GM21717 (cell line): Measurements from ENCODE around the gene TPSAB1.
"Not testable (repeated sequence)": the region's sequence is repeated elsewhere in the genome, so short reads cannot be mapped to it uniquely, and the experiment has no call there.

ENCODE experiments used
- ATAC-seq: cut with Tn5 transposase; IDR thresholded peaks from one replicate; pipeline ENCODE4 v1.9.1; 2021; ENCODE audit warnings: mild to moderate bottlenecking, moderate library complexity; ENCODE audit not compliant: unreplicated experiment

Gene TPSAB1

DNA sequence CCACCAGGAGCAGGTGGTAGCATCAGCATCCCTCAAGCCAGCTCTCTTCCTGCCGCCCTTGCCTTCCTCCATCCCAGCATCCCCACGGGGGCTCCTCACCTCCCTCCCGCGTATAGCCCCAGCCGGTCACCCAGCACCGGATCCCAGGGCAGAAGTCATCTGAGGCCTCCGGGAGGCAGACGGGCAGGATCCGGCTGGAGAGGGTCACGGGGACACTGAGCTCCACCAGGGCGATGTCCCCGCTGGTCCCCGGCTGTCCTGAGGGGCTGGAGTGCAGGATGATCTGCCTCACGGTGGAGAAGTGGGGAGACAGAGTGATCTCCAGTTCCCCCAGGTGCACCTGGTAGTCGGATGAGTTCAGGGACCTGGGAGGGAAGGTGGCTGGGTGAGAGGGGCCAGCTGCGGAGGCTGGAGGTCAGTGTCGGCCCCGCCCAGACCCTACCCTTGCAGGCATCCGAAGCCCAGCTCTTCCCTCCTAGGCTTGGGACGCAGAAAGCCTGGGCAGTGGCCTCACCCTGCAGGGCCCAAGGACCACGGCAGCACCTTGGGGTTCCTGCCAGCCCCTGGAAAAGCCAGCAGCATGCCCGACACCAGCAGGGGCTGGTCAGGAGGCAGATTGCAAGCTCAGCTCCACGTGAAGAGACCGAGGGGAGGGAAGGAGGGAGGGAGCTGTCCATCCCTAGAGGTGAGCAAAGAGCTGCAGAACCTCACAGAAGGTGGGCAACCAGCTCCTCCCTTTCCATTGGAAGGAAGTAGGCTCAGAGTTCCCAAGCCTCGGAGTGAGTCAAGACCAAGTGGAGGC is 17.8 kb upstream of the TPSAB1 start:
- no peak for ATAC-seq

DNA sequence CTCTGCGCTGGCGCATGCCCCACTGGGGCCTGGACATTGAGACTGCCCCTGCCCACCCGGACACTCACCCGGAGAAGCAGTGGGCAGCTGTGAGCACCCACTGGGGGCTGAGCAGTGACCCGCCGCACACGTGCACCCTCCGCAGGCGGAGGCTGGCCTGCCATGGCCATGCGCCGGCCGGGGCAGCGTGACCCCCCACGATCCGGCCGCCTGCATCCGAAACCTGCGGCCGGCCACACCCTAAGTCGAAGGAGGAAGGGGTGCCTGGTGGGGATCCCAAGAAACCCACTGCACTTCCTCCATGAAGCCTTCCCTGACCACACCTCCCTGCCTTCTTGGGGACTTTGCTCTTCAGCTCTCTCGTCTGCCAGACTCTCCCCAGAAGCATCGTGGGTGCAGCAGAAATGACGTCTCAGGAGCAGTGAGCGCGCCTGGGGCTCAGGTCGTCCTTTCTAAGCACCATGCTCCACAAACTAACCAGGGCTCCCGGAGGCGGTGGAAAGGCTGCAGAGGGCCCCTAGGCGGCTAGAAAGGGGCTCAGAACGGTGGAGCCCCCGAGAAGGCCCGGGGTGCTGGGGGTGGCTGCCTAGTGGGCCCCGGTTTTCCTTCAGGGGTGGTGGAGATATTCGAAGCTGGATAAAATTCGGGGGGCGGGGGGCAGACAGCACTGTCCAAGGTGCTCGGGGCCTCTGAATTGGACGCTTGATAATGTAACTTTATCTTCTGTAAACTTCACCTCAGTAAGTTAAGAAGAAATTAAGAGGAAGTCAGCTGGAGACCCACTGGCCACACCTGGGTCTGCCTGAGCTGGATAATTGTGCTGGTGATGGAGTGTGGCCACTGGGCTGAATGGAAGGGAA is 16.9 kb upstream of the TPSAB1 start:
- ATAC-seq: no peak

DNA sequence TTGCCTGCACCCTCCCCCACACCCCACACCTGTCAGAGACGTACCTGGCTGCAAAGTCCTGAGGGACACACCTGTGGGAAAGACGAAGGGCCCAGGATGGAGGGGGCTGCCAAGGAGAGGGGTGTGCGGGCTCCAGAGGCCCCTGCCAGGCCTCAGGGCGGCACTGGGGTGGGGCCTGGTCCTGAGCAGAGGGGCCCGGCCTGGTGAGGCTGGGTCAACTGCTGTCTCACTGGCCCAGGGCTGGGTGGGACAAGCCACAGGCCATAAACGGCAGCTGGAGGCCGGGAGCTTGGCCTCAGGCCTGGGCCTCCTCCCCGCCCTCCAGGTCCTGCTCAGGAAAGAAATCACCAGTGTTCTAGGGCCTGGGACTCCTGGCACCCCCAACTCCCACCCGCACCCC is 15.9 kb upstream of the TPSAB1 start:
- ATAC-seq: no peak

DNA sequence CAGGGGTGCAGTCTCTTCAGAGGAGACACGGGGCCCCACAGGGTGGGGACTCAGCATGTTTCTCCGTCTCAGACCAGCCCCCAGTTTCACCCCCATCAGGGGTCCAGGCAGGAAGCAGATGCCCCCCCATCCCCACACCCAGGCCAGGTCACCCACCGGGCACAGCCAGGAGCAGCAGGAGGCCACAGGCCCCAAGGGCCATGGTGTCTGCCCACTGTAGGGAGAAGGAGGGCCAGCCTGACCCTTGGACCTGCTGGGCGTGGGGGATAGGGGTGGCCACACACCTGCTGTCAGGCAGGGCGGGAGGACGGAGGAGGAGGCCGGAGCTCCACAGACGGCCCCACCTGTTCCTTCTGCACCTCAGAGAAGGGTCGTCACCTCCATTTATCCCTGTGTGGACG is 15.5 kb upstream of the TPSAB1 start, which contains the start of gene TPSG1:
Gene TPSG1 (minus strand): TSS at position 218 of the 401 bp plus-strand sequence. CDS start 16 bp downstream, at position 202.
- ATAC-seq: no peak

DNA sequence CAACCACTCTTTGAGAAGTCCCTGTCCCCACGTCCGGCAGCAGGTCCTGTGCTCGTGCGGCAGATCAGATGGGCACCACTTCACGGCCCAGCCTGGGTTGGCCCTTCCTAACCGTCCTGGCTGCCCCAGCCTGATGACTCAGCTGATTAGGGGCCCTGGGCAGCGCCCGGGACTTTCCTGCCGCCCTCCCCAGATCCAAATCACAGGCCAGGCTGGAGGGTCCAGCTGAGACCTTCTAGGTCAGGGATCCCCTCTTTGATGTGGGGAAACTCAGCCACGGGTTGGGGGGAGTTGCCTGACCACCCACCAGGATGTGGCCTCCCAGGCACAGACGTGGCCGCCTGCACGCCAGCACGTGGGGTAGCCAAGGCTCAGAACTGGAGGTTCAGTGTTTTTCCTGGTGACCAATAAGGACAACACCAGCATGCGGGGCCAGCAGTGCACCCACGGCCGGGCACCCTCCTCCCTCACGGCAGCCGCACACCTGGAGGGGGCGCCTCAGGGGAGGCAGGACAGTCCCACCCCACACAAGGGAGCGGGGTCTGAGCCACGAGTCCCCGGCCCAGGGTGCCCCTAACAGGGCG is 14.7 kb upstream of the TPSAB1 start:
- ATAC-seq: not testable (repeated sequence)

DNA sequence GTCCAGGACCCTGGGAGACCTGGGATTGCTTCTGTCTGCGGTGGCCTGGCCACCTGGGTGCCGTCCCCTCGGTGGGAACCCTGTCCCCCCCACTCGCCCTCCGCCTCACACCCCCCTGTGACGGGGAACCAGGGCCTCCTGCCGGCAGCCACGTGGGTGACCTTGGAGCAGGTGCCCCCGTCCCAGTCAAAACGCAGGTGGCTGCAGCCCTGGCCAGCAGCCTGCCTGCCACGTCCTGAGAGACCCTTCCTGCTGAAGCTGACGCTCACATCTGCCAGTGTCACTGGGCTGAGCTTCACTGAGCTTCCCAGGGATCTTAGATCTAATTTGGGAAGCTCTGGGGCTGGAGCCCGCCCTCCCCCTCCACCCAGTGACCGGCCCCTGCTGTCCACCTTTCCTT is 13.8 kb upstream of the TPSAB1 start:
- ATAC-seq: not testable (repeated sequence)

DNA sequence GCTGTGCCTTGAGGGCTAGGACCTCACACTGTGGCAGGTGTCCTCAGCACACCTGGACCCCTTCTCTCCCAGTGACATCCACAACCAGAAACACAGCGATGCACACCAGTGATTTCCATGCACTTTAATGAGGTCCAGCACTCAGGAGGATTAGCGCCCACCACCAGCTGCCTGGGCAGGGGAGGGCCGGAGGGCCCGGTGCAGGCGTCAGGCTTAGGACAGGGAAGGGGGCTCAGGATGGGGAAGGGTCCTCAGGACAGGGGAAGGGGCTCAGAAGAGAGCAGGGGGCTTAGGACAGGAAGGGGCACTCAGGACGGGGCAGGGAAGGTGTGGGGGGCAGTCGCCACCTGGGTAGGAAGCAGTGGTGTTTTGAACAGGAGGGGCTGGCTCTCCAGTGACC is 12.3 kb upstream of the TPSAB1 start:
- ATAC-seq: not testable (repeated sequence)

DNA sequence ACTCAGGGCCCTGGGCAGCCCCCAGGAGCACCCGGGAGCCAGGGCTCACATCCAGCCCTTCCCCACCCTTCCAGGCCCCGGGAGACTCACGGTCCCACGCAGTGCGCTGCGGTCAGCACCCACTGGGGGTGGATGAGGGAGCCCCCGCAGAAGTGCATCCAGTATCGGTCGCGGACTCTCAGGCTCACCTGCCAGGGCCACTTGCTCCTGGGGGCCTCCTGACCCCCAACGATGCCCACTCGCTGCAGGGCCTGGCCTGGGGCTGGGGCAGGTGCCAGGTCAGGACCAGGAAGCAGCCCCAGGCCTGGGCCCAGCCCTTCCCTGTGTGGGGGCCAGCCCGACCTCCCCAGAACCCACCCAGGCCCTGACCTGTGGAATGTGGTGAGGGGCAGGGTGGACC is 11.0 kb upstream of the TPSAB1 start:
- ATAC-seq: not testable (repeated sequence)

DNA sequence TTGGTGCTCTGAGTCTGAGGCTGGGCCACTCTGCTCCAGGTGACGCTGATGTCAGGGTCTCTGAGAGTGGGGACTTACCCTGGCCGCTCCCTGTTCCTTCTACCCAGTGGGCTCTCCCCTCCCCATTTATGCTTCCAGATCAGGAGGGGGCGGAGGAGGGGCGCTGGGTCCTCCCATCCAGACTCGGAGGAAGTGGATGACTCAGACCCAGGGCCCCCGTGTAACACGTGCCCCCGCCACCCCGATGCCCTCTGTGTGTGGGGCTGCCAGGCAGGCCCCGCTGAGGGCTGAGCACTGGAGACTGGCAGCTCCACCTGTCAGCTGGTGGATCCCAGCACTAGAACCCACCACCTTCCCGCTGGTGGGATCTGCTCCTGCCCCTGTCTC is 10.4 kb upstream of the TPSAB1 start, which contains the start of gene TPSB2:
Gene TPSB2 (minus strand): TSS at position 101 of the 387 bp plus-strand sequence. CDS start 233 bp downstream, outside the sequence.
- not testable (repeated sequence) for ATAC-seq

DNA sequence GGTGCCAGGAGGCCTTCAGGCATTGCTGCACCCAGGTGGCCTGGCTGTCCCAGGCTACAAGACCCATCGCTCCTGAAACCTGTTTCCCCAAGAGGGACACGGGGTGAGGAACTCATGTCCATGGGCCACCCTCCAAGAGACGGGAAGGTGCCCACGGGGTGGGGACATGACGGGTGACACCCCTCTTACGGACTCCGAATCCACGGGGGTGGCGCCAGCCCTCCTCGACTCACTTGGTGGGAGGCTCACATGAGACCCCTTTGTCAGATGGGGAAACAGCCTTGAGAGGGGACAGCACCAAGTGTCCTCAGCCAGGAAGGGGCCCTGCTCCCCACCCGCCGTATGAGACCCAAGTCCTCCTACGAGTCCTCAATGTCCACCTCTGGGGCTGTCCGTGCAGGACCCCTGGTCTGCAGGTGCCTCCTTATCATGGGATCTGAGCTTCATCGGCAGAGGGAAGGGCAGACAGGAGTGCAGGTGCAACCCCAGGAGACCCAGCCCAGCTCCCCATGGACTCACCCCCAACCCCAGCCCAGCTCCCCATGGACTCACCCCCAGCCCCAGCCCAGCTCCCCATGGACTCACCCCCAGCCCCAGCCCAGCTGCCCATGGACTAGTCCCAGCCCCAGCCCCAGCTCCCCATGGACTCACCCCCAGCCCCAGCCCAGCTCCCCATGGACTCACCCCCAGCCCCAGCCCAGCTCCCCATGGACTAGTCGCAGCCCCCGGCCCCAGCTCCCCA is 9.9 kb upstream of the TPSAB1 start:
- not testable (repeated sequence) for ATAC-seq

DNA sequence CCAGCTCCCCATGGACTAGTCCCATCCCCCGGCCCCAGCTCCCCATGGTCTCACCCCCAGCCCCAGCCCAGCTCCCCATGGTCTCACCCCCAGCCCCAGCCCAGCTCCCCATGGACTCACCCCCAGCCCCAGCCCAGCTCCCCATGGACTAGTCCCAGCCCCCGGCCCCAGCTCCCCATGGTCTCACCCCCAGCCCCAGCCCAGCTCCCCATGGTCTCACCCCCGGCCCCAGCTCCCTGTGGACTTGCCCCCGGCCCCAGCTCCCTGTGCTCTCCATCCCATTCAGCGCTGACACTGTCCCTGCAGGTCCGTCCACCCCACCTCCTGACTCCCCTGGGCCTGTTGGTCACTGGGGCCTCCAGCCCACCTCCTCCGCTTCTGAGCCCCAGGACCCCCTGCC is 9.2 kb upstream of the TPSAB1 start:
- not testable (repeated sequence) for ATAC-seq

DNA sequence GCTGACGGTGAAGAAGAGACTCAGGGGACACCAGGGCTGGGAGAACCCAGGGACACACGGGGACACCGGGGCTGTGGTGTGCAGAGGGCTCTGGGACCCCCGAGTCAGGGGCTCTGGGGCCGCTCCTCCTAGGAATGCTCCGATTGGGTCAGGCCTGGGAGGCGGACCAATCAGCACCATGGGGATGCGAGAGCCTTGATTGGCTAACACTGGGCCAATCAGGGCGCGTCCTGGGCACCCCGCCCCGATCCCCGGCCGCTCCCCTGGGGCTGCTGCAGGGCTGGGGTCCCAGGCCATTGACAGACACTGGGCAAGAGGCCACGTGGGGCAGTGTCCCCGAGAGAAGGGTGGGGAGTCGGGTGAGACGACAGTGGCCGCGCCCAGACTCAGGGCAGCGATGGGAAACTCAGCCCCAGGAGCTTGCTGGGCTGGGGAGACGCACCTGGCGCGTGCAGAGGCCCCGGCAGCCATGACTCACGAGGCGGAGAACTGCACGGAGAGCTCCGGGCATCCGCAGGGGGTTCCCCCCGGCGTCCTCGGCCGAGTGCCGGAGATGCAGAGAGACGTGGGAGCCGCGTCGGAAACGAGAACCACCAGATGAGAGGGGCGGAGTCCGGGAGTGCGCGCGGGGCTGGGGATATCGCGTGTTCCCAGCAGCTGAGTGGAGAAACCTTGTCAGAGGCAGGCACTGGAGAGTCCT is 8.3 kb upstream of the TPSAB1 start:
- ATAC-seq: not testable (repeated sequence)

DNA sequence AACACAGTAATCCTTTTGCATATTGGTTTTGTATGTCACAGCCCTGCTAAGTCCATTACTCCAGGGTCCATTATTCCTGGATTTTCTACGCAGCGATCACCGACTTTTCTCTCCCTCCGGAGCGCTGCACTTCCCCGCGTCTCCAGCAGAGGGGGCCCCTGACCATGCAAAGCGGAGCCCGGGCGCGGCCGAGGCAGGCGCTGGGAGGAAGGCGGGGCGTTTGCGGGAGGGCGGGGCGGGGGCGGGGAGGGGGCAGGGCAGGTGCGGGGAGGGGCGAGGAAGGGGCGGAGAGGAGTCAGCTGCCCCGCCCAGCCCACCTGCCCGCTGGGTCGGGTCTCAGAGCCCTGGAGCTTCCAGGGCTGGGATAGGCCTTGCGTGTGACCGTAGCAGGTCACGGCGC is 3.8 kb upstream of the TPSAB1 start:
- ATAC-seq: not testable (repeated sequence)

DNA sequence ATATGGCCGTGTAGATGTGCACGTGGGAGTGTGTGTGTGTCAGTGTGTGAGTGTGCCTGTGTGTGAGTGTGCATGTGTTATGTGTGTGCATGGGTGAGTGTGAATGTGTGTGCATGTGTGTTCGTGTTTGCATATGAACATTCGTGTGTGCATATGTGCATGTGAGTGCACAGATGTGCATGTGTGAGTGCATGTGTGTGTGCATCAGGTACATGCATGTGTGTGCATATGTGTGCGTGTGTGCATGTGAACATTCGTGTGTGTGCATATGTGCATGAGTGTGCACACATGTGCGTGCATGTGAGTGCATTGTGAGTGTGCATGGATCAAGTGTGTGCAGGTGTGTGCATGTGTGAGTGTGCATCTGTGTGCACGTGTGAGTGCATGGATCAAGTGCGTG is 2.5 kb upstream of the TPSAB1 start:
- ATAC-seq: no peak

DNA sequence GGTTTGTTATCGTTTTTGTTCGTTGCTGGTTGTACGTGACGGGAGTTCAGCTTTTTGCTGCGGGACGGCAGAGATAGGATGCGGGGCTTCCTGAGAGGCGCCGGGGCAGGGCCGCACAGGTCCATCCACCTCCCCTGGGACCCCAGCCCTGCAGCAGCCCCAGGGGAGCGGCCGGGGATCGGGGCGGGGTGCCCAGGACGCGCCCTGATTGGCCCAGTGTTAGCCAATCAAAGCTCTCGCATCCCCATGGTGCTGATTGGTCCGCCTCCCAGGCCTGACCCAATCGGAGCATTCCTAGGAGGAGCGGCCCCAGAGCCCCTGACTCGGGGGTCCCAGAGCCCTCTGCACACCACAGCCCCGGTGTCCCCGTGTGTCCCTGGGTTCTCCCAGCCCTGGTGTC is 1.6 kb upstream of the TPSAB1 start:
- ATAC-seq: not testable (repeated sequence)

DNA sequence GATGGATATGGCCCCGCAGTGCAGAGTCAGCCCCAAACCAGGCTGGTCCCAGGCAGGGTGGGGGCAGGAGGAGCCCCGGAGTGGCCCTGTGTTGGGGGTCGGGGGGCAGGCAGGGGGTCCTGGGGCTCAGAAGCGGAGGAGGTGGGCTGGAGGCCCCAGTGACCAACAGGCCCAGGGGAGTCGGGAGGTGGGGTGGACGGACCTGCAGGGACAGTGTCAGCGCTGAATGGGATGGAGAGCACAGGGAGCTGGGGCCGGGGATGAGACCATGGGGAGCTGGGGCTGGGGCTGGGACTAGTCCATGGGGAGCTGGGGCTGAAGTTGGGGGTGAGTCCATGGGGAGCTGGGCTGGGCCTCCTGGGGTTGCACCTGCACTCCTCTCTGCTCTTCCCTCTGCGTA is 930 bp upstream of the TPSAB1 start:
- ATAC-seq: not testable (repeated sequence)

DNA sequence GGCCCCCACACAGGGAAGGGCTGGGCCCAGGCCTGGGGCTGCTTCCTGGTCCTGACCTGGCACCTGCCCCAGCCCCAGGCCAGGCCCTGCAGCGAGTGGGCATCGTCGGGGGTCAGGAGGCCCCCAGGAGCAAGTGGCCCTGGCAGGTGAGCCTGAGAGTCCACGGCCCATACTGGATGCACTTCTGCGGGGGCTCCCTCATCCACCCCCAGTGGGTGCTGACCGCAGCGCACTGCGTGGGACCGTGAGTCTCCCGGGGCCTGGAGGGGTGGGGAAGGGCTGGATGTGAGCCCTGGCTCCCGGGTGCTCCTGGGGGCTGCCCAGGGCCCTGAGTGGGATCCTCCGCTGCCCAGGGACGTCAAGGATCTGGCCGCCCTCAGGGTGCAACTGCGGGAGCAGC is 576 bp downstream of the TPSAB1 start:
- ATAC-seq: not testable (repeated sequence)

DNA sequence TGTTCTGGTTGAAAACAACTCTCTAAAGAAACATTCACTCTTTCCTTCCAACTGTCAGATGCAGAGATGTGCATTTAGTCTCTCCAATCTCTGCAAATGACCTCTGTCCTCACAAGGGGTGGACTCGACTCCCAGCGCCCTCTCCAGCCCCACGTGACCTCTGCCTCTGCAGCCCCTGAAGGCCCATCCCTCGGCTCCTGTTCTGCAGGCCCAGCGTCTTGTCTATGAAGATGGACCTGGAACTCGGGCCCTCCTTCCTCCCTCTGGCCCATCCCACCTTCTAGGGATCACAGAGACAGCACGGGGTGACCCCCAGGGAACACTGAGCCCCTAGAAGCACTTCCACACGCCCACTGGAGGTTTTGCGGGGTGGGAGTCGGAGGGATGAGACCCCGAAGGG is 2.9 kb downstream of the TPSAB1 start:
- not testable (repeated sequence) for ATAC-seq

DNA sequence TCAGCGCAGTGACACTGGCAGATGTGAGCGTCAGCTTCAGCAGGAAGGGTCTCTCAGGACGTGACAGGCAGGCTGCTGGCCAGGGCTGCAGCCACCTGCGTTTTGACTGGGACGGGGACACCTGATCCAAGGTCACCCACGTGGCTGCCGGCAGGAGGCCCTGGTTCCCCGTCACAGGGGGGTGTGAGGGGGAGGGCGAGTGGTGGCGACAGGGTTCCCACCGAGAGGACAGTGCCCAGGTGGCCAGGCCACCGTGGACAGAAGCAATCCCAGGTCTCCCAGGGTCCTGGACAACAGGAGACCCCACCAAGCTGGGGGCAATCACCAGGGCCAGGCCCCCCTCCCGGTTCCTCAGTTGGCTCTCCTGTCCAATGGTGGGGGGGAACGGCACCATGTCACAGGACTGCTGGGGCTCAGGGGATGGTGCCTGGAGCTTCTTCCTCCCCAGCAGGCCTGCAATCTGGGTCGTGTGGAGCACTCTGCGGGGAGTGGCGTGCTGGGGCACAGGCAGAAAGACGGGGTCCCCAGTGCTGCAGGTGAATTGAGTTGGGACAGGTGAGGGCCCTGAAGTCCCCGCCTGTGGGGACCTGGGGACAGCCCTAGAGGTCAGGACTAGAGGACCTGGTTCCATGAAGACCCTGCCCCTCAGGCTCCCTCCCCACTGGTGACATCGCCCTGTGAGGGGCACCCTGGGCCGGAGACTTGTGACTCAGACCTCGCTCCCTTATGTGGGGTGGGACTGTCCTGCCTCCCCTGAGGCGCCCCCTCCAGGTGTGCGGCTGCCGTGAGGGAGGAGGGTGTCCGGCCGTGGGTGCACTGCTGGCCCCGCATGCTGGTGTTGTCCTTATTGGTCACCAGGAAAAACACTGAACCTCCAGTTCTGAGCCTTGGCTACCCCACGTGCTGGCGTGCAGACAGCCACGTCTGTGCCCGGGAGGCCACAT is 3.7 kb downstream of the TPSAB1 start:
- ATAC-seq: not testable (repeated sequence)
